ENCODE measurements around the gene ADPGK.

The ADPGK gene

DNA sequence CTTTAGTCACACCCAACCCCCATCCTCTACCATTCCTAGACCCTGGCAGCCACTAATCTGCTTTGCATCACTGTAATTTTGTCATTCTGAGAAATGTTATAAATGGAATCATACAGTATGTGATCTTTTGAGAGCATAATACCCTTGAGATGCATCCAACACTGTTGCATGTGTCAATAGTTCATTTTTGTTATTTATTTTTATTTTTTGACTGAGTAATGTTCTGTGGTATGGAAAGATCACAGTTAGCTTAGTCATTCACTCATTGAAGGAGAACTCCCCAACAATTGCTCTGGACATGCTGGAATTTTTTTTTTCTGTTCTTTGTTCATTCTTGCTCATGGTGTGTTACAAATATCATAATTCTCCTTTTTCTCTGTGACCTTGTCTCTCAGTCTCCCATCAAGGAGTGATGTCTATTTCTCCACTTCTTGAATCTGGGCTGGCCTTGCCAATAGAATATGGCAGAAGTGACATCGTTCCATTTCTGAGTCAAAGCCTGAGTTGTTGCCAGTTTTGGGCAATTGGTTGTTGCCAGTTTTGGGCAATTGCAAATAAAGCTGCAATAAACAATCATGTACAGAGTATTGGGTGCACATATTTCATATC, 6.8 kb upstream of the ADPGK start:
- no peak for DNase-seq (ENCODE audit: low spot score)

DNA sequence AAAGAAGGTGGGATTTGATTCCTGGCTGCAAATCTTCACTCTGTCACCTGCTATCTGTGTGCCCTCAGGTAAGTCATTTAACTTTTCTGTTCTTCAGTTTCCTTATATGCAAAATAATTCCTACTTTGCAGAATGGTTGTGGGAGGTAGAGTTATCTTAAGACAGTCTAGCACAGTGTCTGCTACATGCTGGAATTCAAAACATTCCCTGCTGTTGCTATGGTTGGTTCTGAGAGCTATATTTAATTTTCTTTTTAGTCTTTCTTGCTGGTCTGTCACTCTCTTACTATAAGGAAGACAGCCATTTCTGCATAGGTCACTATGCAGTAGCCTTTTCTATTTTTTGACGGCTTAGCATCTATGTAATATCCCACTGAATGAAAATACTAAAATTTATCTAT, 4.0 kb upstream of the ADPGK start:
- DNase-seq (ENCODE audit: low spot score): no peak

DNA sequence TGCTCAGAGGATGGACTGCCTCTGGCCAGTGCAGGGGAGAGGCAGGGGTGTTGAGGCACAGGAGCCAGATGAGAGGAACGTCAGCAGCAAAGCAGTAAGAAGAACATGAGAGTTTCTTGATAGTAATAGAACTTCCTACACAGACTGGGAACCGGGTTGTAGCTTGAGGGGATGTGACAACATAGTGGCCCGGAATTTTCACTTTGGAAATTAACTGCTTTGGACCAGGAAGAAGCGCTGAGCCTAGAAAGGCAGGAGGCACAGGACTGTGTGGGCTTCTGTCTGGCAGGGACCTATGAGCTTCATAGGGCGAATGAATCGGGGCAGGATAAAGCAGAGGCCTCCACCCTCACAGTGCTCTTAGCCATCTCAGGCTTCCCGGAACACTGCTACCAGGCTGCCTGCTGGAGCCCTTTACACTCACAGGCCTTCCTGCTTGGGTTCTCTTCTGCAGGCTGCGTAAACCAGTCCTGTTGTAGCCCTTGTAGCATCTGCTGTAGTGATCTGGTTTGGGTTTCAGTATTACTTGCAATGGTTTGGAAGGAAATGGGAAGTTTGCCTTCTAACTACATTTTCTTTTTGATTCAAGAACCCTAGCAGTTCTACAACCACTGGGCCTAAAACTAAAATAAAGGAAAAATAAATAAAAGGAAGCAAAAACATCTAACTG, 3.3 kb upstream of the ADPGK start:
- DNase-seq (ENCODE audit: low spot score): no peak

DNA sequence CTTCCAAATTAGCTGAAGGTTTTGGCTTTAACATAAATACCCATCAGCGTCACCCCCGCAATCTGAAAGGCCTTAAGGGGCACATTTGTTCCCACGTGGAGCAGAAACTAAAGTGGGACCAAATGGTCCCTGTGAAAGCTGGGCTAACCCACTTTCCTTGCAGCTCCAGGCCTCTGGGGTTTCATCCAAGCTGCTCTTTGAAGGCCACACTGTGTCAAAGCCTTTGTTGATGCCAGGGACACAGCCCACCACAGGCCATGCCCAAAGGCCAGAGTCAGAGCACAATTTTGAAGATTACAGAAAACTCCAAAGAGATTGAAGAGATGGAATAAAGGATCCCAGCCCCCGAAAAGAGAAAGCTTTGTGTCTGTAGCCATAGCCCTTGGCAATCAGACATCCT, 2.7 kb upstream of the ADPGK start:
- no peak for DNase-seq (ENCODE audit: low spot score)

DNA sequence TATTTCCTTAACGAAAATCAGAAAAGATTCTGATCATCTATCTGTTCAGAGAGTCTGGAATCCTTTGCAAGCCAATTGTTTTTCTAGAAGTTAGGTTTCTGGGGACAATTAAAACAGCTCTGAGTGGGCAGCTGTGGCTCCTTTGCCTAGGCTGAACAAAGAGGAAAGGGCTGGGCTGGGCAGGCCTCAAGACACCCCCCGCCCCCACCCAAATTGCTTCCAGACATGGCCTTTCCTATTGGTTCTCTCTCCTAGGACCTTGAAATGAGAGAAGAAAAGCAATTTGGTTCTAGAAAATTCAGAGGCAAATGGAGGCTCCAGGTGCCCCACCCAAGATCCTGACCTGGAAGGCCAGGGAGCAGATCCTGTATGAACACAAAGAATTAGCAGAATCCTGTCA, 2.3 kb upstream of the ADPGK start:
- DNase-seq (ENCODE audit: low spot score): no peak

DNA sequence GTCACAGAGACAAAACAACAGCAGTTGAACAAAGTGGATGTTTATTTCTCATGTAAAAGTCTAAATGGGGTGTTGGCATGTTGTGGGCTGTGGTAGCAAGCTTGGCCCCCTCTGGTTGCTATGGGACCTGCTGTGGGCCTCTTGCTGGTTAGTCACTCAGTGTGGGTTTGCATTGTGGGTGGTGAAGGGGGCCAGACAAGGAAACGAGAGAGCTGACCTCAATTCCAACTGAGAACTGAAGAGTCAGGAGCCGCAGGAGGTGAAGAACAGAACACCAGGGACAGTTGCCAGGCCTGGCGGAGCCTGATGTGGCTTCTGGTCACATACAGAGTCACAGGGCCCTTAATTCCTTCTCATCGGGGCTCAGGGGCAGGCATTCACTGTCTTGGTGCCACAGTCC, 1.9 kb upstream of the ADPGK start:
- no peak for DNase-seq (ENCODE audit: low spot score)

- DNase-seq (ENCODE audit: low spot score): no peak
Measured at GRCh38 chr15:72784456-72784876, 908 bp upstream of the ADPGK start.

DNA sequence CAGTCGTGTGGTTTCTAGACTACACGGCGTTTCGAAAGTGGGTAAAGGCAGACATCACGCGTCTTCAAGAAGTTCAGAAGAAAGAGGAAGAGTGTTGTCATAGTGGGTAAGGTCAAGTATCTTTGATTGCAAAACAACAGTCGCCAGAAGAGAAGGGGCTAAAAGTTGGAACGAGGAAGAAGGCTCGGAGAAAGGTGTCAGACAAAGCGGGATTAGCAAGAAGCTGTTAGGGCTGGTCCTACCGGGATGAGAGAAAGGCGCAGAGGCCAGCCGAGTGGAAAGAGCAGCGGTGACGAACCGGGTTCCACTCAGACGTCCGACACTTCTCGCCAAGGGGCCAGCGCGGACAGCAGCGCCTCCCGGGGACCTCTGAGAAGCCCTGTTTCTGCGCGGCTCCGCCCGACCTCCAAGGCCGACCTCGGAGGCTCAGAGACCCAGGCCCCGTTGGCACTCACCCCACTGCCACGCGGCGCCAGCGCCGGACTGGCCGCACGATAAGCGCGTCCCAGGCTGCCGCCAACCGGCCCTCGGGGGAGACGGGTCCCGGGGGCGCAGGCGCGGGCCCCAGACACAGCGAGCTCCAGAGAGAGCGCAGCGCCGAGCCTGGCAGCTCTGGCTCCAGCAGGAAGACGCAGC, 436 bp downstream of the ADPGK start:
- DNase-seq (ENCODE audit: low spot score): peak; percentile 70

- DNase-seq (ENCODE audit: low spot score): no peak
Measured at GRCh38 chr15:72782274-72783003, 1.1 kb downstream of the ADPGK start.

GRCh38 chr15:72781631-72782030, 1.9 kb downstream of the ADPGK start:
- DNase-seq (ENCODE audit: low spot score): no peak

GRCh38 chr15:72778796-72779195, 4.8 kb downstream of the ADPGK start:
- DNase-seq (ENCODE audit: low spot score): no peak

DNA sequence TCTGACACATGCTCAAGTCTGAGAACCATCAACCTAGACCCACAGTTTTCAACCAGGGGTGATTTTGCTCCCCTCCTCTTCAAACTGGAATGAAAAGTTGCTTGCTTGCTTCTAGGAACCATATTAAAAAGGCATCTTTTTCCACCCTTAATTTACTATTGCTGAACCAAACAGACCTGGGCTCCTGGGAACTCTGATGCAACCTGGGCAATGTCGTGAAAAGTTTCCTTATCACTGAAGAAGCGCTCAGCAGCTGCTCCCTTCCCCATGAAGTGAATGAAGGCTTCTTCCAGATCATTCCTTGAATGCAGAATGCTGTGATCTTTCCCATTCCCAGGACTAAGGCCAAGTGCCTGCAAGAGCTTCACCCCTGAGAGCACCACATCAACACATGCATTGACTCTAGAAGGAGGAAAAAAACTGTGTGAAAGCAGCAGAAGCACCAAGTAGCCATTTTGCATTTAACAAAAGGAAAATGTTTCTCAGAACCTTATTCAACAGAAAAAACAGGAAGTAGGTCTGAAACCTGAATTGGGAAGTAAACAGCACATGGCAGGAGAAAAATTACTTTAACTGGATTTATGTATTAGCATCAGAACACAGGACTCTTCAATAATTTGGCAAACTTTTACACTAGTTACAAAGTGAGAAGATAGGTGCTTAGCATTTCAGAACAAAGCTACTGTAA, 8.7 kb downstream of the ADPGK start:
- peak; percentile 38 for DNase-seq (ENCODE audit: low spot score)

- DNase-seq (ENCODE audit: low spot score): no peak
Measured at GRCh38 chr15:72771329-72771725, 12.2 kb downstream of the ADPGK start.

GRCh38 chr15:72770673-72771328, 12.8 kb downstream of the ADPGK start:
- DNase-seq (ENCODE audit: low spot score): no peak

DNA sequence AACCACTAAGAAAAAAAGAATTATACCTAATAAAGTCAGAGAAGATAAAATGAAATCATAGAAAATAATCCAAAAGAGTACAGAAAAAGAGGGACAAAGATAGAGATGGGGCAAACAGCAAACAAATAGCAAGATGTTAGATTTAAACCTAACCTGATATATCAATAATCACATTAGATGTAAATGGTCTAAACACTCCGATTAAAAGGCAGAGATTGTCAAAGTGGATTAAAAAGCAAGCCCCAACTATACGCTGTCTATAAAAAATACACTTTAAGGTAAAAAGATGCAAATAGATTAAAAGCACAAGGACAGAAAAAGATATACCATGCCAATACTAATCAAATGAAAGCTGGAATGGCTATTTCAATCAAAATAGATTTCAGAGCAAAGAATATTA, 16.8 kb downstream of the ADPGK start:
- DNase-seq (ENCODE audit: low spot score): no peak

GRCh38 chr15:72766025-72766424, 17.5 kb downstream of the ADPGK start:
- no peak for DNase-seq (ENCODE audit: low spot score)

- no peak for DNase-seq (ENCODE audit: low spot score)
Measured at GRCh38 chr15:72764656-72765055, 18.9 kb downstream of the ADPGK start.

DNA sequence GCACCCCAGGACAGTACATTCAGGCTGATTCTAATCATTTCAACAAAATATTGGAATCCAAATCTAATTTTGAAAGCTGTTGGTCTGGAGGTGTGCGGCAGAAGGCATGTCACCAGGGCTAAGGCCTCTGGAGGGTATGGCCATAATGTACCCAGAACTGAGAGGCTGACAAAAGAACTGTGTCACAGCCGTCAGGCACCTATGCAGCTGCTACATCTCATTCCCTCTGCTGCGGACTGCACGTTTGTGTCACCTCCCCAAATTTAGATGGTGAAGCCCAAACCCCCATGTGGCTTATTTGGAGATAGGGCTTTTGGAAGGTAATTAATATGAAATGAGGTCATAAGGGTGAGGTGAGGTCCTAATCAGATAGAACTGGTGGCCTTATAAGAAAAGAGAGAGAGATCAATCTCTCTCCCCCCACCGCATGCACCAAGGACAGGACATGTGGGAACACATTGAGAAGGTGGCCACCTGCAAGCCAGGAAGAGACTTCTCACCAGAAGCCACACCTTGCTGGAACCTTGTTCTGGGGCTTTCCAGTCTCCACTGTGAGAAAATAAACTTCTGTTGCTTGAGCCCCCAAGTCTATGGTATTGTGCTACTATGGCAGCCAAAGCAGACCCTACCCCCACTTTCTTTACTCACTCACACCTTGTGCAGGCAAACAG, 22.8 kb downstream of the ADPGK start:
- no peak for DNase-seq (ENCODE audit: low spot score)

- no peak for DNase-seq (ENCODE audit: low spot score)
Measured at GRCh38 chr15:72758182-72758581, 25.4 kb downstream of the ADPGK start.

GRCh38 chr15:72754096-72754495, 29.5 kb downstream of the ADPGK start:
- no peak for DNase-seq (ENCODE audit: low spot score)

- peak; percentile 21 for DNase-seq (ENCODE audit: low spot score)
Measured at GRCh38 chr15:72751751-72752455, 31.7 kb downstream of the ADPGK start.

All from germinal center (tissue), 1 donor.